SIG-M5 treated with dmso at 0.1 percent for 504 hours (cell line): ENCODE results near the gene MYO6.
"Not testable (repeated sequence)": the region's sequence is repeated elsewhere in the genome, so short reads cannot be mapped to it uniquely, and the experiment has no call there.

ENCODE experiments used
- DNase-seq: peaks from one replicate; lab custom pipeline; 2025; ENCODE audit not compliant: unreplicated experiment; lab: John Stamatoyannopoulos, UW

The MYO6 gene

GRCh38 chr6:75880305-75880704, 131.3 kb downstream of the MYO6 start:
- no peak for DNase-seq

- DNase-seq = no peak
Measured at GRCh38 chr6:75882734-75883133, 133.7 kb downstream of the MYO6 start.

- no peak for DNase-seq
Measured at GRCh38 chr6:75884822-75885221, 135.8 kb downstream of the MYO6 start.

- DNase-seq = no peak
Measured at GRCh38 chr6:75892384-75892783, 143.3 kb downstream of the MYO6 start.

- DNase-seq = peak; percentile 61
Measured at GRCh38 chr6:75893058-75893775, 144.2 kb downstream of the MYO6 start.

- DNase-seq = no peak
Measured at GRCh38 chr6:75893776-75894152, 144.7 kb downstream of the MYO6 start.

- DNase-seq = no peak
Measured at GRCh38 chr6:75896526-75896925, 147.5 kb downstream of the MYO6 start.

GRCh38 chr6:75900216-75900615, 151.2 kb downstream of the MYO6 start:
- not testable (repeated sequence) for DNase-seq

GRCh38 chr6:75905129-75905528, 156.1 kb downstream of the MYO6 start:
- DNase-seq = not testable (repeated sequence)

- no peak for DNase-seq
Measured at GRCh38 chr6:75906871-75907270, 157.8 kb downstream of the MYO6 start.

- DNase-seq = no peak
Measured at GRCh38 chr6:75907444-75907843, 158.4 kb downstream of the MYO6 start.

GRCh38 chr6:75913040-75913439, 164.0 kb downstream of the MYO6 start:
- DNase-seq = no peak

GRCh38 chr6:75922226-75922625, 173.2 kb downstream of the MYO6 start:
- no peak for DNase-seq

- DNase-seq = no peak
Measured at GRCh38 chr6:75926293-75927168, 177.5 kb downstream of the MYO6 start.

- DNase-seq = no peak
Measured at GRCh38 chr6:75931011-75931680, 182.1 kb downstream of the MYO6 start.

- DNase-seq = peak; percentile 1
Measured at GRCh38 chr6:75932067-75932466, 183.0 kb downstream of the MYO6 start.

GRCh38 chr6:75933387-75933975, 184.4 kb downstream of the MYO6 start:
- no peak for DNase-seq

- peak; percentile 78 for DNase-seq
Measured at GRCh38 chr6:75934643-75935472, 185.8 kb downstream of the MYO6 start.

GRCh38 chr6:75935473-75935793, 186.4 kb downstream of the MYO6 start:
- DNase-seq = no peak

GRCh38 chr6:75936682-75937081, 187.6 kb downstream of the MYO6 start:
- no peak for DNase-seq

- no peak for DNase-seq
Measured at GRCh38 chr6:75937846-75938245, 188.8 kb downstream of the MYO6 start.
